Keratinocyte (primary cell): ENCODE results near the gene LRP10.

Experiments used
- EZH2 ChIP-seq: IDR thresholded peaks from one replicate; pipeline ENCODE4 v1.6.1; 2012; ENCODE audit warnings: inconsistent platforms, mild to moderate bottlenecking, low read length, moderate library complexity
- TF ChIP-seq, protein P1 (sequence below), 3 experiments: IDR thresholded peaks in 1 of 3; conservative IDR thresholded peaks in 1 of 3; optimal IDR thresholded peaks in 1 of 3; 2 replicates in 2 of 3; 3 replicates in 1 of 3; pipeline versions ENCODE3 to v1.5.1; 2011; ENCODE audit warnings: low read length in 3 of 3, mild to moderate bottlenecking in 3 of 3, moderate library complexity in 2 of 3, control low read depth in 1 of 3, inconsistent platforms in 1 of 3; ENCODE audit not compliant: insufficient read depth in 2 of 3; ENCODE audit errors: extremely low read depth in 1 of 3

DNA sequence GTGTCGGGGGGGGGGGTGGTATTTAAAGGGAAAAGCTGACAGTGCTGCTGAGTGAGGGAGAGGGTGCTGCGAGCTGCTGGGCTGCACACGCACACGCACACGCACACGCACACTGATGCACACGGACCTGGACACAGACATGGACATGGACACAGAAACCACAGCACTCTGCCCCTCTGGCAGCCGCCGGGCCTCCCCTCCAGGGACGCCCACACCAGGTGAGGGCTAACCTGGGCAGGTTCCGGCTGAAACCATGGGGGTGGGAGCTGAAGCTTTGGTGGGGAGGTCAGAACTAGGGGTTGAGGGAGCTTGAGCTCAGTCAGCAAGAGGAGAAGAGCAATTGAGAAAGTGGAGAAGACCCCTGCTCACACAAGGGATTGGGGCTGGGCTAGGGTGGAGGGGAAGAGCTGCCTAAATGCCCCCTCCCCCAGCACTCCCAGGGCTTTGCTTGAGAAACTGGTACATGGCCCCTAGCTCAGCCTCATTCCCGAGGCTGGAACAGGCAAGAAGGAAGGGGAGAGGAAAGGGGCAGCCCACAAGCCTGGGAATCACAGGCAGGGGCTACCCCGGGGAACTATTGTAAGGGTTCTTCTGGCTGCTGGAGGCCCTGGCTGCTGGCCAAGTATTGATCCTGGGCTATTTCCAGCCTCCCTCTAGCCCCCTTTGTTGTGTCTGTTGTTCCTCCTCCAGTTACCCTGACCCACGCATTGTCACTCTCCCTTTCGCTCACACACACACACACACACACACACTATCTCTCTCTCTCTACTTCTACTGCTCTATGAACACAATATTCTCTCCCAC is 11.8 kb downstream of the LRP10 start, which contains the start of gene REM2:
- TF ChIP-seq, protein P1, sequence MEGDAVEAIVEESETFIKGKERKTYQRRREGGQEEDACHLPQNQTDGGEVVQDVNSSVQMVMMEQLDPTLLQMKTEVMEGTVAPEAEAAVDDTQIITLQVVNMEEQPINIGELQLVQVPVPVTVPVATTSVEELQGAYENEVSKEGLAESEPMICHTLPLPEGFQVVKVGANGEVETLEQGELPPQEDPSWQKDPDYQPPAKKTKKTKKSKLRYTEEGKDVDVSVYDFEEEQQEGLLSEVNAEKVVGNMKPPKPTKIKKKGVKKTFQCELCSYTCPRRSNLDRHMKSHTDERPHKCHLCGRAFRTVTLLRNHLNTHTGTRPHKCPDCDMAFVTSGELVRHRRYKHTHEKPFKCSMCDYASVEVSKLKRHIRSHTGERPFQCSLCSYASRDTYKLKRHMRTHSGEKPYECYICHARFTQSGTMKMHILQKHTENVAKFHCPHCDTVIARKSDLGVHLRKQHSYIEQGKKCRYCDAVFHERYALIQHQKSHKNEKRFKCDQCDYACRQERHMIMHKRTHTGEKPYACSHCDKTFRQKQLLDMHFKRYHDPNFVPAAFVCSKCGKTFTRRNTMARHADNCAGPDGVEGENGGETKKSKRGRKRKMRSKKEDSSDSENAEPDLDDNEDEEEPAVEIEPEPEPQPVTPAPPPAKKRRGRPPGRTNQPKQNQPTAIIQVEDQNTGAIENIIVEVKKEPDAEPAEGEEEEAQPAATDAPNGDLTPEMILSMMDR (optimal IDR thresholded peaks at IDR 0.05 in 1 of 3, IDR thresholded peaks at IDR 0.05 in 1 of 3, conservative IDR thresholded peaks at IDR 0.05 in 1 of 3; ENCODE audit: extremely low read depth in 1 of 3, insufficient read depth in 2 of 3, low read length in 3 of 3): no peak
- TF ChIP-seq EZH2: no peak
